ENCODE measurements around the gene ATP13A4. TPM values are rescaled to one million over a fixed set of nuclear protein-coding genes. Genes with fewer than 3 reads are reported as not detected.

Gene ATP13A4, protein sequence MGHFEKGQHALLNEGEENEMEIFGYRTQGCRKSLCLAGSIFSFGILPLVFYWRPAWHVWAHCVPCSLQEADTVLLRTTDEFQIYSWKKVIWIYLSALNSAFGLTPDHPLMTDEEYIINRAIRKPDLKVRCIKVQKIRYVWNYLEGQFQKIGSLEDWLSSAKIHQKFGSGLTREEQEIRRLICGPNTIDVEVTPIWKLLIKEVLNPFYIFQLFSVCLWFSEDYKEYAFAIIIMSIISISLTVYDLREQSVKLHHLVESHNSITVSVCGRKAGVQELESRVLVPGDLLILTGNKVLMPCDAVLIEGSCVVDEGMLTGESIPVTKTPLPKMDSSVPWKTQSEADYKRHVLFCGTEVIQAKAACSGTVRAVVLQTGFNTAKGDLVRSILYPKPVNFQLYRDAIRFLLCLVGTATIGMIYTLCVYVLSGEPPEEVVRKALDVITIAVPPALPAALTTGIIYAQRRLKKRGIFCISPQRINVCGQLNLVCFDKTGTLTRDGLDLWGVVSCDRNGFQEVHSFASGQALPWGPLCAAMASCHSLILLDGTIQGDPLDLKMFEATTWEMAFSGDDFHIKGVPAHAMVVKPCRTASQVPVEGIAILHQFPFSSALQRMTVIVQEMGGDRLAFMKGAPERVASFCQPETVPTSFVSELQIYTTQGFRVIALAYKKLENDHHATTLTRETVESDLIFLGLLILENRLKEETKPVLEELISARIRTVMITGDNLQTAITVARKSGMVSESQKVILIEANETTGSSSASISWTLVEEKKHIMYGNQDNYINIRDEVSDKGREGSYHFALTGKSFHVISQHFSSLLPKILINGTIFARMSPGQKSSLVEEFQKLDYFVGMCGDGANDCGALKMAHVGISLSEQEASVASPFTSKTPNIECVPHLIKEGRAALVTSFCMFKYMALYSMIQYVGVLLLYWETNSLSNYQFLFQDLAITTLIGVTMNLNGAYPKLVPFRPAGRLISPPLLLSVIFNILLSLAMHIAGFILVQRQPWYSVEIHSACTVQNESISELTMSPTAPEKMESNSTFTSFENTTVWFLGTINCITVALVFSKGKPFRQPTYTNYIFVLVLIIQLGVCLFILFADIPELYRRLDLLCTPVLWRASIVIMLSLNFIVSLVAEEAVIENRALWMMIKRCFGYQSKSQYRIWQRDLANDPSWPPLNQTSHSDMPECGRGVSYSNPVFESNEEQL
- 1 to 10 TPM in 2 of 6 experiments, under 1 TPM in 4; 0.06 to 1.3 (median 0.61) TPM for total RNA-seq
- long read RNA-seq: 0 reads

DNA sequence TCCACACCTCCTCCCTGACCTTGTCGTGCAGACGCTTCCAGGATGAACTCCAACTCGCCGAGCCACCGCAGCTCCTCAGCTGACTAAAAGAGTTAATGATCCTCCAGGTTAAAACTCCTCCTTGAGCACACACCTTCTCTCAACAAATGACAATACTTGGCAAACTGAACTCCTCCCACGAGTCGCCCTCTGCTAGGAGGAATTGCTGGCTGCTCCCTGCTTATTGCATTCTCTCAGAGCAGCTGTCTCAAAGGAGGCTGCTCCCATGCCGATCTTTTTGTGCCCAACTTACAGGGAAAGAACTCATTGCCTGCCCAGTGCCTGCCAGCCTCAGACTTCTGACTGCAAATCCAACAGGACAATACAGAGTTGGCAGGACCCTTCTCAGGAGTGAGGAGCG, at the start of gene ATP13A4:
TSS of gene ATP13A4 (minus strand) at position 85 of the 400 bp plus-strand sequence. CDS start 96 bp downstream, outside the sequence.
- Histone ChIP-seq H3K27ac (no peak within 1 kb of the TSS), H3K4me3 (no peak within 1 kb of the TSS)

DNA sequence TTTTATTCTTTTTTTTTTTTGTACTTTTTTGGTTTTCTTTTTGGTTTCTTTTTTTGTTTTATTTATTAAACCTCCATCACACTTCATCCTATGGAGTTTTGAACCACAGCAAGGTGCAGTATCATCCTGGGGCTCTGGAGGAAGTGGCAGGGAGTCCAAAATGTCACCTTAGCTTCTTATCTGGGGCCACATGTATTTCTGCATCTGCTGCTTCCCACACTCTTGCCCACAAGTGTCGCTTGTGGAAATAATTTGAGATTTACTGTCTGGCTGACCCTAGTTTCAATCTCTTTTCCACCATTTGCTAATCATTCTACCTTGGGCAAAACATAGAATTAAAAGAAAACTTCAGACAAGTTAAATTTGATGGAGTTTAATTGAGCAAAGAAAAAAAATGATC, 44.7 kb upstream of the ATP13A4 start:
- no peaks in the 10 kb centered on the region for H3K36me3 ChIP-seq
- no peak for DNase-seq
- ATAC-seq: no peak
- TF ChIP-seq, protein P1, sequence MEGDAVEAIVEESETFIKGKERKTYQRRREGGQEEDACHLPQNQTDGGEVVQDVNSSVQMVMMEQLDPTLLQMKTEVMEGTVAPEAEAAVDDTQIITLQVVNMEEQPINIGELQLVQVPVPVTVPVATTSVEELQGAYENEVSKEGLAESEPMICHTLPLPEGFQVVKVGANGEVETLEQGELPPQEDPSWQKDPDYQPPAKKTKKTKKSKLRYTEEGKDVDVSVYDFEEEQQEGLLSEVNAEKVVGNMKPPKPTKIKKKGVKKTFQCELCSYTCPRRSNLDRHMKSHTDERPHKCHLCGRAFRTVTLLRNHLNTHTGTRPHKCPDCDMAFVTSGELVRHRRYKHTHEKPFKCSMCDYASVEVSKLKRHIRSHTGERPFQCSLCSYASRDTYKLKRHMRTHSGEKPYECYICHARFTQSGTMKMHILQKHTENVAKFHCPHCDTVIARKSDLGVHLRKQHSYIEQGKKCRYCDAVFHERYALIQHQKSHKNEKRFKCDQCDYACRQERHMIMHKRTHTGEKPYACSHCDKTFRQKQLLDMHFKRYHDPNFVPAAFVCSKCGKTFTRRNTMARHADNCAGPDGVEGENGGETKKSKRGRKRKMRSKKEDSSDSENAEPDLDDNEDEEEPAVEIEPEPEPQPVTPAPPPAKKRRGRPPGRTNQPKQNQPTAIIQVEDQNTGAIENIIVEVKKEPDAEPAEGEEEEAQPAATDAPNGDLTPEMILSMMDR (IDR thresholded peaks at IDR 0.05): no peak
- no peak for TF ChIP-seq POLR2A (IDR thresholded peaks at IDR 0.05)
- WGBS (ENCODE audit: insufficient coverage, low coverage, low lambda C conversion rate, missing lambda C conversion rate): 92% methylated on average over 1 of the region's 1 CpG
- intact Hi-C loops (cut with DNase I): no loop called here
- peaks cover 0 to 4% (median 2%) of the 10 kb centered on the region in 4 donors for H3K4me1 ChIP-seq
- no peaks in the 10 kb centered on the region for H3K27me3 ChIP-seq
- H3K4me3 ChIP-seq: no peak overlapping the region
- no peak overlapping the region for H3K27ac ChIP-seq
- no peaks in the 10 kb centered on the region for H3K9me3 ChIP-seq

More for the DNA sequence above, at the start of gene ATP13A4:
- Histone ChIP-seq H3K9me3 (no peaks in the 10 kb centered on the region), H3K27me3 (peaks cover 0 to 8% of the 10 kb centered on the region in 2 donors), H3K36me3 (no peaks in the 10 kb centered on the region), H3K4me1 (peaks cover 0 to 10% (median 2%) of the 10 kb centered on the region in 4 donors)
- peak in 1 of 4 donors; percentile 33 for ATAC-seq
- no peak for DNase-seq
- 23% methylated on average over 8 of the region's 9 CpGs for WGBS (ENCODE audit: insufficient coverage, low coverage, low lambda C conversion rate, missing lambda C conversion rate)
- no peak for TF ChIP-seq POLR2A (IDR thresholded peaks at IDR 0.05)
- TF ChIP-seq, protein P1 (IDR thresholded peaks at IDR 0.05): no peak
- intact Hi-C loops (cut with DNase I): no loop called here

DNA sequence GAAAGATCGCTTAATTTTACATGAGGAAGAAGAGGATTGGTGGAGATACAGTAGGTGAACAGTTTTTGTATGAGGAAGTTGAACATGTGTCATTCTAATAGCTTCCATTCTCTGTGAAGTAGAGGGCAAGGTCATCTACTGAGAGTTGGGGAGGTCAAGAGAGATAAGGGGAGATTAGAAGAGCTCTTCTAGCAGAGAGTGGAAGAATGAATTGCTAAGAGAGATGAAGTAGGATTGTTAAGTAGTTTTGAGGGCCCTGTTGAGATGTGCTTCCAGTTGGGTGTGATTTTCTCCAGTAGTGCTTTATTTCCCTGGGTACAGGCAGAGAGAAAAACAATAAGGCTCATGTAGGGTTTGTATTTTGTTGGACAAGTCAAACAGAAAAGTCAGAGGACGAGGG, 43.5 kb upstream of the ATP13A4 start:
- DNase-seq (no peak), ATAC-seq (no peak)
- Histone ChIP-seq H3K9me3 (no peaks in the 10 kb centered on the region), H3K36me3 (no peaks in the 10 kb centered on the region), H3K4me3 (no peak overlapping the region), H3K27me3 (no peaks in the 10 kb centered on the region), H3K27ac (no peak overlapping the region), H3K4me1 (peaks cover 0 to 9% (median 4%) of the 10 kb centered on the region in 4 donors)
- TF ChIP-seq, protein P1 (IDR thresholded peaks at IDR 0.05): no peak
- no peak for TF ChIP-seq POLR2A (IDR thresholded peaks at IDR 0.05)
- intact Hi-C loops (cut with DNase I): no loop called here
- WGBS (ENCODE audit: insufficient coverage, low coverage, low lambda C conversion rate, missing lambda C conversion rate): 88% methylated on average over 2 of the region's 2 CpGs

DNA sequence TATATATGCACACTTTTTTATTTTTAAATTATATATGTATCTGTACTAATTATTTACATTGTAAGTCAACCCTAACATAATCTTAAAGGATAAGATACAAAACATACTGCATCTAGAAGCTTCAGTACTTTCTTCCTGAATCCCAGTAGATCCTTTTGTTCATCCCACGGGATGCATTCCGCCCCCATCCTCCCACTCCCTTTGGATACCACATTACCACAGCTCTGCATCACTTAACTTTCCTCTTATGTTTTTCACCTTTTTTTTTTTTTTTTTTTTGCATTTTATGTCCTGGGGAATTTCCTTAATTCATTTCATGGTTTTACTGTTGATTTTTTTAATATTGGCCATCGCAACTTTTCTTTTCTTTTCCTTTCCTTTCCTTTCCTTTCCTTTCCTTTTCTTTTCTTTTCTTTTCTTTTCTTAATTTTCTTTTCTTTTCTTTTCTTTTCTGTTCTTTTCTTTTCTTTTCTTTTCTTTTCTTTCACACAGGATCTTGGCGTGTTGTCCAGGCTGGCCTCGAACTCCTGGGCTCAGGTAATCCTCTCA, 41.3 kb upstream of the ATP13A4 start:
- H3K9me3 ChIP-seq: no peaks in the 10 kb centered on the region
- WGBS (ENCODE audit: insufficient coverage, low coverage, low lambda C conversion rate, missing lambda C conversion rate): 100% methylated on average over 3 of the region's 5 CpGs
- TF ChIP-seq, protein P1 (IDR thresholded peaks at IDR 0.05): no peak
- TF ChIP-seq POLR2A (IDR thresholded peaks at IDR 0.05): no peak
- intact Hi-C loops (cut with DNase I): no loop called here
- H3K27ac ChIP-seq: no peak overlapping the region
- H3K4me3 ChIP-seq: no peak overlapping the region
- ATAC-seq (no peak), DNase-seq (no peak)
- H3K4me1 ChIP-seq: peaks cover 0 to 9% (median 4%) of the 10 kb centered on the region in 4 donors
- no peaks in the 10 kb centered on the region for H3K27me3 ChIP-seq
- no peaks in the 10 kb centered on the region for H3K36me3 ChIP-seq

Data from right lobe of liver (tissue), 6 donors.